DMS153 (cell line): ENCODE data around the gene THSD8.

Experiments
- DNase-seq: peaks from one replicate; lab custom pipeline; 2025; lab: John Stamatoyannopoulos, UW

Gene THSD8

DNA sequence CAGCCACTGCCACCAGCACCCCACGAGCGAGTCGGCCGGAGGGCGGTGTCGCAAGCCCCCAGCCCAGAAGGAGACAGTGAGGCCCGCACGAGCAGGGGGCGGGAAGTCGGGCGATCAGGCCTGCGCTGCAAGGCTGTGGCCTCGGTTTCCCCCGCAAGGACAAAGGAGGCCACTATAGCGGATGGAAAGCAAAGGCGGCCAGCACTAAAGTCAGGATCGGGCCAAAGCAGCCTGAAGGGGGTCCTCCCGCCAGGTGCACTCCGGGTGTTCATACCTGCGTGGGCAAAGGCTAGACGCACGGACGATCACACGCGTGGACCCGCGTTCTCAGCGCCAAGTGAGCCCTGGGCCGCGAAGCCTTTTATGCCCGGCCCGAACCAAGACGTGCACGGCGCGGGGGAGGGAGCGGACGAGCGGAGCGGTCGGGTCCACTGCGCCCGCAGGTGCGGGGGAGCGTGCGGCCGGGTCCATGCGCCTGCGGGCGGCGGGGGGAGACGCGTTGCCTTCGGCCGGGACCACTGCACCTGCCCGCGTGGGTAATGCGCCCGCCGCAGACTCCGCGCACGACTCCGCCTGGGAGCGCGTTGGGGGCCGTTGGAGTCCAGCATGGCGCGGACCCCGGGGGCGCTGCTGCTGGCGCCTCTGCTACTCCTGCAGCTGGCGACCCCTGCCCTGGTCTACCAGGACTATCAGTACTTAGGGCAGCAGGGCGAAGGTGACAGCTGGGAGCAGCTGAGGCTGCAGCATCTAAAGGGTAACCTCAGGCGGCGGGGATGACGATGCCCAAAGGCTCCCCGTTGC is at the start of gene THSD8, which contains the start of gene PRDX2:
Gene THSD8, plus strand, starts transcription at position 604 of the 801 bp plus-strand sequence. Its CDS starts 3 bp downstream, at position 607.
Gene PRDX2, minus strand, starts transcription at position 335 of the 801 bp plus-strand sequence. CDS start 539 bp downstream, outside the sequence.
- DNase-seq: peak; percentile 28

DNA sequence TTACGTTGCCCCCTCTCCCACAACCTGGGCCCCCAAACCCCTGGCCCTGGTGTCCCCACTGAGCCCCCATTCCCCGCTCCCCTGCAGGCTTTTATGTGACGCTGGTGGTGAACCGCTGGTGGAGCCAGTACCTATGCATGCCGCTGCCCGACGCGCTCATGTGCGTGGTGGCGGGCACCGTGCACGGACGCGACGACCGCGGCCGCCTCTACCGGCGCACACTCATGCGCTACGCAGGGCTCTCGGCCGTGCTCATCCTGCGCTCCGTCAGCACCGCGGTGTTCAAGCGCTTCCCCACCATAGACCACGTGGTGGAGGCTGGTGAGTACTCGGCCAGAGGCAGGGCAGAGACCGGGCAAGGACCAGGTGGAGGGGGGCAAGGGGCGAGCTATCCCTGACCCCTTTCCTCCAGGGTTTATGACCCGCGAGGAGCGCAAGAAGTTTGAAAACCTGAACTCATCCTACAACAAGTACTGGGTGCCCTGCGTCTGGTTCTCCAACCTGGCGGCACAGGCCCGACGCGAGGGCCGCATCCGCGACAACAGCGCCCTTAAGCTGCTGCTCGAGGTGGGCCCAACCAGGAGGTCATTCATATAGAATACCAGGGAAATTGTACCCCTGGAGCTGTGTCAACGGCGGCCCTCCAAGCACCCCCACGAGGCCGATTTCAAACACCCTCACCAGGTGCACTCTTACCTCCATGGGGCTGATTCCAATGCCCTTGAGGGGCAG is 47.2 kb upstream of the THSD8 start:
- no peak for DNase-seq

DNA sequence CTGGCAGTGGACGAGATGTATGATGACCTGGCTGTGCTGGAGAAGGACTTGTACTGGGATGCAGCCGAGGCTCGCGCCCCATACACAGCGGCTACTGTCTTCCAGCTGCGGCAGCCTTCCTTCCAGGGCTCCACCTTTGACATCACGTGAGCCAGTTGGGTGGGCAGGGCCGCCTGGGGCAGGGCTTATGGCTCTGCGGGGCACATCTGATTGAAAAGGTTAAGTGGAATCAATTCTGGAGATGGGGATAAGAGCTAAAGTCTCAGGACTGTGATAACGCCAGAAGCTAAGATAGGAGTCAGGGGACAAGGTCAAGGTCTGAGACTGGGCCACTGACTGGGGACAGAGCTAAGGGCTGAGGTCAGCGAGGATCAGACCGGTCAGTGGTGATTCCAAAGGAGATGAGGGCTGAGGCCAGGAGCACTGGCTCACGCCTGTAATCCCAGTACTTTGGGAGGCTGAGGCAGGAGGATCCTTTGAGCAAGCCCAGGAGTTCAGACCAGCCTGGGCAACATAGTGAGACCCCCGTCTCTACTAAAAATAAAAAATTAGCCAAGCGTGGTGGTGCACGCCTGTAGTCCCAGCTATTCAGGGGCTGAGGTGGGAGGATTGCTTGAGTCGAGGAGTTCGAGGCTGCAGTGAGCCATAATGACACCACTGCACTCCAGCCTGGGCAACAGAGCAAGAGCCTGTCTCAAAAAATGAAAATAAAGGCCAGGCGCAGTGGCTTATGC is 45.6 kb upstream of the THSD8 start:
- no peak for DNase-seq

DNA sequence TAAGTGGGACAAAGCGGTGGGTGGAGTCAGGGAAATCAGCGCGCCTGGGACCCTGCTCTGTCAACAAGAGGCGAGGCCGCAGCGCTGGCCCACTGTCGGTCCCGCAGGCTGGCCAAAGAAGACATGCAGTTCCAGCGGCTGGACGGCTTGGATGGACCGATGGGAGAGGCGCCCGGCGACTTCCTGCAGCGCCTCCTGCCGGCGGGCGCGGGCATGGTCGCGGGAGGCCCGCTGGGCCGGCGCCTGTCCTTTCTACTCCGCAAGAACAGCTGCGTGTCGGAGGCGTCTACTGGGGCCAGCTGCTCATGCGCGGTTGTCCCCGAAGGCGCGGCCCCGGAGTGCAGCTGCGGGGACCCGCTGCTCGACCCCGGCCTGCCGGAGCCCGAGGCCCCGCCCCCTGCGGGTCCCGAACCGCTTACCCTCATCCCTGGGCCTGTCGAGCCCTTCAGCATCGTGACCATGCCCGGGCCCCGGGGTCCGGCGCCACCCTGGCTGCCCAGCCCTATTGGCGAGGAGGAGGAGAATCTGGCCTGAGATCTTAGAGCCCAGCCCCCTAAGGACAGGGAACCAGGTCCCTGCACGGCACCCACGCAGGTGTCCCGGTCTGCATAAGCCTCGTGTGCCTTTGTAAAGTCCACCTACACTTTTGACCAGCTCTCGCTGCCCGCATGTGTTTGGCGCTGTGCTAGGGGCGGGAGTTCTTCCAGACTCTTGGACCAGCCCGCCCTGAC is 44.2 kb upstream of the THSD8 start:
- DNase-seq: peak; percentile 27

DNA sequence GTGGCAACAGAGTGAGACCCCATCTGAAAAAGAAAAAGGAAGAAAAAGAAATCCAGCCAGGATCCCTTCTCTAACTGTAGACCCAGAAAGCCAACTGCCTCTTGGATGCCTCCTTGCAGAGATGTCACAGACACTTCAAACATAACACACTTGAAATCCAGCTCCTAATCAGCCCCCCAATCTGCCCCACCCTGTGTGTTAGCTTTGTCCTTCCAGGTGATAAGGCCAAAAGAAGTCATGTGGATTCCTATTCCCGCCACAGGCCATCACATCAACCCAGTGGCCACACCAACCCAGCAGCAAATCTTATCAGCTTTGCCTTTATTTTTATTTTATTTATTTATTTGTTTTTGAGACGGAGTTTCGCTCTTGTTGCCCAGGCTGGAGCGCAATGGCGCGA is 42.2 kb upstream of the THSD8 start:
- no peak for DNase-seq

DNA sequence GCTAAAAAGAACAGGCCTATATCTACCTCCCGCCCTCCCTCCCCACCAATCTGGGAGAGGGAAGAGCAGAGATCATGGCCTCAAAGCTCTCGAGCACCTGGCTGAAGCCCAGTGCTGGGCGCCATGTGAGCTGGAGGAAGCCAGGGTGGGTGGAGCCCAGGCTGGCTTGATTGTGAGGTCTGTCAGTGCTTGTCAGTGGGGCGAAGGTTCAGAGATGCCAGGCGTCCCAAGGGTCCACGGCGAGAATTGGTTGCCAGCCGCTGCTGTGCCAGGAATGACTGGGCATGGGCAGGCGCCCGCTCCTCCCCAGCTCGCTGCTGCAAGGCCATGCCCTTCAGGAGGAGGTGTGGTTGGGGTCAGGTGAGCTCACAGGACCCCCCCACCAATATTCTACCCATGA is 38.8 kb upstream of the THSD8 start:
- no peak for DNase-seq

DNA sequence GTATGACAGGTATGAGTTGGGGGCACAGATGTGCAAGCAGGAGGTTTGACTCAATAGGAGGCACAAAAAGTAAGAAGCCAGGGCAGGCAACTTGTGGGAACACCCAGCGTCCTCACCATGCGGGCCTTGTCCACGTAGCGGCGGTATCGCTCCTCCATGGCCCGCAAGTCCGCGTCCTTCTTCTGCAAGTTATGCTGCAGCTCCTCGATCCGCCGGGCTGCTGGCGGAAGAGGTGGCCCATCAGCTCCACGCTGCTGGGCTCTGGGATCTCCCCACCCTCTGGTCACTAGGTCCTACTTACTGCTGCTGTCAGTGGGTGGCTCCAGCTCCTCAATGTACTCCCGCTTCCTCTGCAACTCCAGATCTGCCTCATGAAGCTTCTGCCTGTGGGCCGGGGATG is 37.2 kb upstream of the THSD8 start:
- DNase-seq: no peak

DNA sequence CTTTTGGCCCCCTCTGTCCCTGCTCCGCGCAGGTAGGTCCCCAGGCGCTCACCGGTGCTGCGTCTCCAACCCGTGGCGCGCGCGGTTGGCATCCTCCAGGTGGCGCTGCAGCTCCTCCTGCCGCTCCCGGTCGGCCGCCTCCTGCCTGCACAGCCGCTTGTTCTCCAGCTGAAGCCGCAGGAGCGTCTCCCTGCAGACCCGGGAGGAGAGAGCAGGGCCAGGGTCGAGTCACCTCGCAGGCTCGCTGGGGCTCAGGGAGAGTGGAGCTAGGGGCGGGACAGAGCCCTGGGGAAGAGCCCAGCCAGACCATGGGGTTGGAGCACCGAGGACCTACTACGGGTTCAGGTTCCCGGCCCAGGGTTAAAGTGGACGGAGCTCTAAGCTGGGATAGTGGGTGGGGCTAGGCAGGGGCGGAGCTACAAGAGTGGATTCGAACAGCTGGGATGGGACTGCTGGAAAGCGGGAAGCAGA is 35.8 kb upstream of the THSD8 start:
- DNase-seq: peak; percentile 74

DNA sequence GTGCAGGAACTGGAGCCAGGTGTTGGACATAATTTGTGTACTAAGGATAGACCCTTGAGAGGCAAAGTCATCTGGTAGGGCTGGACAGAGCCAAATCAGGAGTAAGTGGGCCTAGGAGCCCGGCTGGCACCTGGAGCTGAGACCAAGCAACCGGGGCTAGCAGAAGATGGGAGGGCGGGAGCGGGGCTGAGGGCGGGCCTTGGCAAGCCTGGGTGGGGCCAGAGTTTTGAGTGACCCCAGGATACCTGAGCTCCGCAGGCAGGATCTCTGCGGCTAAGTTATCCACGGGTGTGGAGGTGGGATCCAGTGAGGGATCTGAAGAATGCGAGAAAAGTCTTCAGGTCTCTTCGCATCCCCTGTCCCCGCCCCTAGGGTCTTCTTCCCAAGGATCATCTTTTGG is 34.7 kb upstream of the THSD8 start:
- no peak for DNase-seq

DNA sequence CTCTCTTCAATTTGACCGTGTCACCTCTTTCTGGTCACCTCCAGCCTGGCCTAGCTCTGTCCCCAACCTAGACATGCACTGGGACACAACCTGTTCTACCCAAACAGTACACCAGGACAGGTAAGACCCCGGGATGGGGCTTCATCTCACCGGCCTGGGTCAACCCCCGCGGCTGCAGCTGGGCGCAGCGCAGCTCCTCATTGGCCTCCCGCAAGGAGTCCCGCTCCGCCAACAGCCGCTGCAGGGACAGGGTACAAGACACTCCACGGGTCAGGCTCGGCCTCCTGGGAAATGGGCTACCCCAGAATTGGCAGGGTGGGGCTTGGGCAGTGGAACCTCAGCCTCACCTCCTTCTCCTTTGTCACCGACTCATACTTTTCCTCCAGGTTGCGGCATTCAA is 34.2 kb upstream of the THSD8 start:
- DNase-seq: no peak

DNA sequence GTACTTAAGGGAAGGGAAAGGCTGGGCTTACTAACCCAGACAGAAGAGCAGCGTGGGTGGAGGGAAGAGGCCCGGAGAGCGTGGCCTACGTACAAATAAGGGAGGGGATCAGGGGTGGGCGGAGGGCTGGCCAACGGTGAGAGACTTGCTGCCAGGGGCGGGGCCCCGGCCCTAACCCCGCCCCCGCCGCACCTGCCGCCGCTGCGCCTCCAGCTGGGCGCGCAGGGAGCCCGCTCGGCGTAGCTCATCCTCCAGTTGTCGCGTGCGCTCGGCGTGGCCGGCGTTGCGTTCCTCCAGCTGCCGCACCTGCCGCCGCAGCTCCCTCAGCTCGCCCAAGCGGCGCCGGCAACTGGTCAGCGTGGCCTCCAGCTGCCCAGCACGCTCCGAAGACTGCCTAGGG is 32.2 kb upstream of the THSD8 start:
- peak; percentile 66 for DNase-seq

DNA sequence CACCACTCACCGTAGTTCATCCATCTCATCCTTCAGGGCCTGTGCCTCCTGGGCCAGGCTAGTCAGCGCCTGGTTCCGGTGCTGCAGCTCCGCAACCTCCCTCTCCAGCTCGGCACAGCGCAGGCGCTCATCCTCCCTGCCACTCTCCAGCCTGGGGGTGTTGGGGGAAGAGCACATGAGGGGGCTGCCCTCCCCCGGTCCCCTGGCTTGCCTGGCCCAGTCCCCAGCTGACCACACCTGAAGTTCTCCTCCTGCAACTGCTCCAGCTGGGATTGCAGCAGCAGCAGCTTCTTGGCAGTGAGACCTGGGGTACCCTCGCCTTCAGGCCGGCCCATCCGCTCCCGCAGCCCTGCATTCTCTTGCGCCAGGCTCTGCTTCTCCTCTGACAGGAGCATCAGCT is 30.9 kb upstream of the THSD8 start:
- DNase-seq: no peak

DNA sequence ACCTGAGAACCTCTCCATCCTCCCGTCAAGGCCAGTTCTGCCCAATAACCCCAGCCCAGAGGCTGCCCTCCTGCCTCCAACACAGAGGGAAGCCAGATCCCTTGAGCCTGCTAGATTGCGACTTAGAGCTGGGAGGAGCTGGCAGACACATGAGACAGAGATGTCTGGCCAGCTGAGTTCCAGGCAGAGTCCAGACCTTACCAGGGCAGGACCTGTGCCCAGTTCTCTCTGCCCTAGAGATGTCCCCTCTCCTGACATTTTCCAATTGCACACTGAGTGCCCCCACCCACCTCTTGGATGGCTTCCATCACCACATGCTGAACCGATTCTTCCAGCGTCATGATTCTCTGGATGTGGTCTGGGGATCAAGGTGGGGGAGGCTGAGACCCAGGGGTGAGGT is 29.5 kb upstream of the THSD8 start:
- no peak for DNase-seq

DNA sequence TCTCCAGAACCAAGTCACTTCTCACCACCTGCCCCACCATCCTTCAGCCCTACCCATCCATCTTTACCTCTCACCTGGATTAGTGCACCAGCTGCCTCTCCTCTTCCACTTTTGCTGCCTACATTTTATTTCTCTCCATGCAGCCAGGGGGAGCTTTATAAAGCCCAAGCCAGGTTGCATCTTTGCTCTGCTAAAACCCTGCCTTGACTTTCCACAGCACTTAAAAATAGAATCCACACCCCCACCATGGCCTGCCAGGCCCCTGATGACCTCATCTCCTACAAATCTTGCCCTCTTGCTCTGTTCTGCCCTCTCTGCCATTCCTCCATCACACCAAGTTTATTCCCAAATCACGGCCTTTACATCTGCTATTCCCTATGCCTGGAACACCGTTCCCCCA is 28.3 kb upstream of the THSD8 start:
- no peak for DNase-seq

DNA sequence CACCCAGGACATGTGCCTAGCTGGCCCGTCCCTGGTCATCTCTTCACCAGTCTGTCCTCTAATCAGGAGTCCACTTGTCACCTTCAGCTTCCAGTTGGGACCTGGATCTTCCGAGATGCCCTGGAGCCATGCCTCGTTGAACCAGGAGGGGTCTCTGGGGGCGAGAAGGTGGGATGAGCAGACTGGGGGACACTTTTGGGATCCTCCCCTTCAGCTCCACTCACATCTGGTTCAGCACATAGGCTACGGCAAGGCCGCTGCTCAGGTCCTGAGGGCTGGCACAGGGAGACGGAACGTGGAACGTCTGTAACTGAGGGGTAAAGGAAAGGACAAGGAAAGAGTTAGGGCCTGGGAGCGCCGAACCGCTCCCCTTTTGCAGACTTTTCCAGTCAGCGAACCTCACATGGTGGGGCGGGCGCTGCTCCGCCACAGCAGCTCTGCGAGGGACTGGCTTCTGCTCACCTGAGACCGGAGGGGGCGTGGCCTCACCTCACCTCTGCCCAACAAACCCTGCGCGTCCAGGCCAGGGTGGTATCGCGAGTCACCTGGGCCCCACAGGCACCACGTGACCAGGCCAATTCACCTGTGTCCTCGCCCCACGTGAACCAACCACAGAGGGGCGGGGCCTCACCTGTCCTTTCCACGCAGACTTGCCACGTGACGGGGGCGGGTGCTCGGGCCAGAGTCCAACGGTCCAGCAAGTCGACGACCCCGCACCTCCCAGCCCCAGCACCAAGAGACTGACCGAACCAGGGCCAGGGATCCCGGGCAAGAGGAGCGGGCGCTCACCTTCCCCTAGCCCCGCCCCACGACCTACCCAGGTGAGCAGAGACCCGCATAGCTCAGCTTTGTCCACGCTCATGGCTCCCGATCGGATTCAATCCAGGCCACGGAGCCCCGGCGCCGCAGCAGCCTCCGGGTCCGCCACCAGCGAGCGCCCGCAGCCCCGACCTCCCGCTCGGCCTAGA is 27.0 kb upstream of the THSD8 start, which contains the start of gene HOOK2:
Gene HOOK2, minus strand, starts transcription at position 965 of the 968 bp plus-strand sequence. Its CDS starts 103 bp downstream, at position 862.
- peak; percentile 95 for DNase-seq

DNA sequence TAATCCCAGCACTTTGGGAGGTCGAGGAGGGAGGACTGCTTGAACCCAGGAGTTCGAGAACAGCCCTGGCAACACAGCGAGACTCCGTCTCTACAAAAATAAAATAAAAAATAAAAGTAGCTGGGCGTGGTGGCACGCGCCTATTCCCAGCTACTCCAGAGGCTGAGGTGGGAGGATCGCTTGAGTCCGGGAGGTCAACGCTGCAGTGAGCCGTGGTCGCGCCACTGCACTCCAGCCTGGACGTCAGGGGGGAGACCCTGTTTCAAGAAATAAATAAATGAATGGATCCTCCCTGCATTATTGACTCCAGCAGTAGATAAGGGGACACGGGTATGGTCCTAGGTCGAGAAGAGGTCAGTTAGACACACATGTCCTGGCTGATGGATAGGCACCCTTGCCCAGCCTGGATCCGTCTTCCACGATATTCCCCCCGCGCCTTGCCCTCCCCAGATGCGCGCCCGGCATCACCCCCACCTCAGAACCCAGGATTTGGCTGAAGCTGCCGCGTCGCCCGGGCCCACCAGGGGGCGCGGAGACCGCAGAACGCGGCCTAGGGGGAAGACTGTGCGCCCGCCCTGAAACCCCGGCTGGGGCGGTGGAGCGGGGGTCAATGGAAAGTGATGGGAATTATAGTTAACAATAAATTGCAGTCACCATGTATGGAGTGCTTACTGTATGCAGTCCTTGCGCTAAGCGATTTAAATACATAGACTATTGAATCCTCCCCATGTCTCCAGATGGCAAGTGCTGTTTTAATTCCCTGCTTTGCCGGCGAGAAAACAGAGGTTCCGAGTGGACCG is 24.5 kb upstream of the THSD8 start:
- DNase-seq: peak; percentile 38

DNA sequence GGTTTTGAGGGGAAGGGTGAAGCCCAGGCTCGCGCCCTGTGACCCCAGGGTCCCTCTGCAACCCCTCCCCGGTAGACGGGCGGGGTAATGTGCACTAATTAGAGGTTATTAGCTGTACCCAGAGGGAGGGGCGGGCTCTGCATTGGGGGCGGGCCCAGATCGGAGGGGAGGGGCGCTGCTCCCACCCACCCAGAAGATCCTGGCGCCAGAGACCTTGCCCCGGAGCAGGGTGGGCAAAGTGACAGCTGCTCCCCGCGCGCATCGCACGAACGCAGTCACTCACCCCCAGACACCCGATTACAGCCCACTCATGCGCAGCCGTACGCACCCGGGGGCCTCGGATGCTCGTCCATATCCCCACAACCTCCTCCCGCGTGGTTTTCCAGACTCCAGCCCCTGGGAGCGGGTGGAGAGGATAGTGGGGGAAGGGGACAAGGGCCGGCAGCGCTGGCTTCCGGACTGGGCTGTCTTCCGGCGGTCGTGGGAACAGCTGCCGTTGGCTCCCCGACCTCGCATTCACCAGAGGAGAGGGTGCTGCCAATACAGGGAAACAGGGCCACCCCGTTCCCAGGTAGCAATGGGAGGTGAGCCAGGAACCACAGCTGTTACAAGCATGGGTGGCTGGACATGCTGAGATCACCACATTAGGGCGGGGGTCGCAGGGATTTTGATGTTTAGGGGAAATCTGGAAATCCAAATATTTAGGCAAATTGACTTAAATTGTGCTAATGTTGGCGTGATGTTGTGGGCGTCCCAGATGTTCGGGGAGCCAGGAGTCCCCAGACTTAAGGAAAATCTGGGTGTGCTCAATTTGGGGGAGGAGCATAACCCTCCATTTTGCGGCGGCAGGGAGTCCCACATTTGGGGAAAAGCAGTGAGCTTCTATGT is 23.6 kb upstream of the THSD8 start:
- DNase-seq: peak; percentile 64

DNA sequence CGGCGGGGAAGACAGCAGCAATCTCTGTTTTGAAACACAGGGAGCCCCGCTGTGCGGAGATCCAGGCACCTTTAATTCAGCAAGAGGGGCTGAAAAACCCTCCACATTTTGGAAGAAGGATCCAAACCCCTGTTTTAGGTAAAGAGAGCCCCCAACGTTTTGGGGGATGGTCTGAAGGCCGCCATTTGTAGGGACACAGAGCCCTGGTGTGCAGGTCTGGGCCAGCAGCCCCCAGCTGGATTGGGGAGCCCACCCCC is 23.0 kb upstream of the THSD8 start:
- no peak for DNase-seq
